Heart left ventricle (tissue), 13 donors: ENCODE results near the gene TPTE2.

Source experiments
- POLR2A ChIP-seq, 2 donors: fragments of 450-650 bp; IDR thresholded peaks; one replicate each; pipeline ENCODE4 v1.6.1; 2017; ENCODE audit warnings: antibody characterized with exemption in 2 of 2, mild to moderate bottlenecking in 2 of 2, moderate library complexity in 2 of 2
- TF ChIP-seq, protein P1 (sequence below), 12 donors: fragments of 200-600 bp; sonication (generic) in 4 of 12; IDR thresholded peaks; one replicate each; pipeline versions ENCODE4 v1.5.0 to v1.8.0; 2018 to 2022; ENCODE audit warnings: antibody characterized with exemption in 12 of 12, mild to moderate bottlenecking in 5 of 12
- donor health status: ischemic (EF 13 %, LVEDD 7.1; RV severe dilation, severe dysfunction).
- donor health status: DM: no; HTN: yes; CAD: no.
- donor health status: DM: no; HTN: no; CAD: no.
- donor health status: ischemic (EF 25% LVEDD 6.9; RV normal size, moderate dysfunction).
- donor health status: ischemic (EF 25% LVEDD 5.7; RV mildly dilated, moderate dysfunction).
- donor health status: ischemic (EF 35%, LVEDD 5.7; RV mildly dilated, moderate dysfunction).
- donor health status: nonischemic (EF 11% LVEDD 7.7; RV severe dilation, severe dysfunction).
- donor health status: DM: yes; HTN: yes; CAD: no.
- donor health status: PGD.
- donor health status: ischemic (EF 29% LVEDD 5.4; RV normal size, mild dysfunction).
- donor health status: nonischemic (EF 23%, LVEDD 6.1; RV moderate dilation, normal function).

- TF ChIP-seq, protein P1, sequence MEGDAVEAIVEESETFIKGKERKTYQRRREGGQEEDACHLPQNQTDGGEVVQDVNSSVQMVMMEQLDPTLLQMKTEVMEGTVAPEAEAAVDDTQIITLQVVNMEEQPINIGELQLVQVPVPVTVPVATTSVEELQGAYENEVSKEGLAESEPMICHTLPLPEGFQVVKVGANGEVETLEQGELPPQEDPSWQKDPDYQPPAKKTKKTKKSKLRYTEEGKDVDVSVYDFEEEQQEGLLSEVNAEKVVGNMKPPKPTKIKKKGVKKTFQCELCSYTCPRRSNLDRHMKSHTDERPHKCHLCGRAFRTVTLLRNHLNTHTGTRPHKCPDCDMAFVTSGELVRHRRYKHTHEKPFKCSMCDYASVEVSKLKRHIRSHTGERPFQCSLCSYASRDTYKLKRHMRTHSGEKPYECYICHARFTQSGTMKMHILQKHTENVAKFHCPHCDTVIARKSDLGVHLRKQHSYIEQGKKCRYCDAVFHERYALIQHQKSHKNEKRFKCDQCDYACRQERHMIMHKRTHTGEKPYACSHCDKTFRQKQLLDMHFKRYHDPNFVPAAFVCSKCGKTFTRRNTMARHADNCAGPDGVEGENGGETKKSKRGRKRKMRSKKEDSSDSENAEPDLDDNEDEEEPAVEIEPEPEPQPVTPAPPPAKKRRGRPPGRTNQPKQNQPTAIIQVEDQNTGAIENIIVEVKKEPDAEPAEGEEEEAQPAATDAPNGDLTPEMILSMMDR (IDR thresholded peaks at IDR 0.05), result no peak
- TF ChIP-seq POLR2A (IDR thresholded peaks at IDR 0.05), result no peak
Observed at GRCh38 chr13:19591864-19592263, 30.5 kb upstream of the TPTE2 start.
